Hepatocyte (in vitro differentiated cells): ENCODE data around the gene SLC12A4. TPM values are rescaled to one million over a fixed set of nuclear protein-coding genes. Genes with fewer than 3 reads are reported as not detected.

ENCODE experiments used
- DNase-seq: peaks from one replicate; pipeline ENCODE4 v3.0.0-alpha.2; 2016; ENCODE audit warnings: low spot score
- H2AFZ ChIP-seq: fragments of 200-600 bp; sonication (generic); 2 replicates; pipeline ENCODE4 v1.6.0; 2016; ENCODE audit warnings: antibody characterized with exemption, mild to moderate bottlenecking
- H3K27ac ChIP-seq: fragments of 200-600 bp; sonication (generic); 2 replicates; pipeline ENCODE4 v1.5.1; 2016; ENCODE audit warnings: mild to moderate bottlenecking
- H3K27me3 ChIP-seq: fragments of 200-600 bp; sonication (generic); 2 replicates; pipeline ENCODE4 v1.6.1; 2016
- H3K36me3 ChIP-seq: fragments of 200-600 bp; sonication (generic); replicated peaks from 2 replicates; pipeline ENCODE4 v1.5.1; 2016; ENCODE audit warnings: low read depth; ENCODE audit not compliant: insufficient read depth
- H3K4me1 ChIP-seq: fragments of 200-600 bp; sonication (generic); 2 replicates; pipeline ENCODE4 v1.5.1; 2016; ENCODE audit warnings: mild to moderate bottlenecking, moderate library complexity; ENCODE audit not compliant: insufficient read depth
- H3K4me2 ChIP-seq: fragments of 200-600 bp; sonication (generic); 2 replicates; pipeline ENCODE4 v1.6.0; 2016
- H3K4me3 ChIP-seq: fragments of 200-600 bp; sonication (generic); 2 replicates; pipeline ENCODE4 v1.5.1; 2016; ENCODE audit warnings: mild to moderate bottlenecking
- H3K79me2 ChIP-seq: fragments of 200-600 bp; sonication (generic); 2 replicates; pipeline ENCODE4 v1.6.0; 2017; ENCODE audit warnings: mild to moderate bottlenecking
- H3K9me2 ChIP-seq: fragments of 200-600 bp; sonication (generic); replicated peaks from 2 replicates; pipeline ENCODE4 v1.6.0; 2017; ENCODE audit warnings: mild to moderate bottlenecking; ENCODE audit not compliant: insufficient read depth
- H3K9me3 ChIP-seq: fragments of 200-600 bp; sonication (generic); 2 replicates; pipeline ENCODE4 v1.5.1; 2016; ENCODE audit warnings: low read depth, mild to moderate bottlenecking
- H4K20me1 ChIP-seq: fragments of 200-600 bp; sonication (generic); 2 replicates; pipeline ENCODE4 v1.6.0; 2016; ENCODE audit warnings: mild to moderate bottlenecking; ENCODE audit not compliant: insufficient read depth, poor library complexity, severe bottlenecking
- CTCF ChIP-seq: fragments of 200-600 bp; sonication (generic); IDR thresholded peaks from 2 replicates; pipeline ENCODE4 v1.5.1; 2016; ENCODE audit warnings: antibody characterized with exemption, mild to moderate bottlenecking; ENCODE audit not compliant: poor library complexity
- EZH2 ChIP-seq: fragments of 200-600 bp; sonication (generic); IDR thresholded peaks from 2 replicates; pipeline ENCODE4 v1.6.1; 2016; ENCODE audit warnings: antibody characterized with exemption, mild to moderate bottlenecking, borderline replicate concordance
- EZH2phosphoT487 ChIP-seq: fragments of 200-600 bp; sonication (generic); IDR thresholded peaks from one replicate; pipeline ENCODE4 v1.6.1; 2018; ENCODE audit warnings: antibody characterized with exemption, mild to moderate bottlenecking, low read depth, moderate library complexity; ENCODE audit not compliant: unreplicated experiment, severe bottlenecking
- WGBS: methylation state at CpG from one replicate; pipeline ENCODE4 v1.1.6; 2016; ENCODE audit warnings: low lambda C conversion rate; ENCODE audit errors: missing lambda C conversion rate; 5-methylcytosine and 5-hydroxymethylcytosine counted together
- polyA plus RNA-seq: library from polyadenylated mRNA; unstranded; fragments of >200 nt; fragmentation: Nextera tagmentation; extraction: Ambion mirVana; gene quantifications from 2 replicates; pipeline ENCODE4 v1.2.1, GENCODE V29; 2016
- total RNA-seq: library from RNA; depleted of rRNA; stranded (reverse); fragments of >200 nt; gene quantifications from 2 replicates; pipeline ENCODE4 v1.2.3, GENCODE V29; 2014

The SLC12A4 gene
- total and polyA plus RNA-seq, 2 experiments from 2014 or later: 55.2 to 63.9 TPM

GRCh38 chr16:67982011-67982696 is 13.7 kb upstream of the SLC12A4 start:
- Histone ChIP-seq H3K4me3 (no peak overlapping the region), H3K27ac (no peak overlapping the region), H3K9me2 (no peaks in the 10 kb centered on the region), H3K27me3 (no peaks in the 10 kb centered on the region), H3K4me1 (no peaks in the 10 kb centered on the region), H3K79me2 (no peaks in the 10 kb centered on the region), H4K20me1 (no peaks in the 10 kb centered on the region), H3K4me2 (no peak overlapping the region), H3K9me3 (no peaks in the 10 kb centered on the region), H2AFZ (no peak overlapping the region), H3K36me3 (no peaks in the 10 kb centered on the region)
- 97% methylated on average over 47 of the region's 49 CpGs for WGBS
- DNase-seq: no peak
- TF ChIP-seq EZH2 (no peak), CTCF (no peak), EZH2phosphoT487 (no peak)

DNA sequence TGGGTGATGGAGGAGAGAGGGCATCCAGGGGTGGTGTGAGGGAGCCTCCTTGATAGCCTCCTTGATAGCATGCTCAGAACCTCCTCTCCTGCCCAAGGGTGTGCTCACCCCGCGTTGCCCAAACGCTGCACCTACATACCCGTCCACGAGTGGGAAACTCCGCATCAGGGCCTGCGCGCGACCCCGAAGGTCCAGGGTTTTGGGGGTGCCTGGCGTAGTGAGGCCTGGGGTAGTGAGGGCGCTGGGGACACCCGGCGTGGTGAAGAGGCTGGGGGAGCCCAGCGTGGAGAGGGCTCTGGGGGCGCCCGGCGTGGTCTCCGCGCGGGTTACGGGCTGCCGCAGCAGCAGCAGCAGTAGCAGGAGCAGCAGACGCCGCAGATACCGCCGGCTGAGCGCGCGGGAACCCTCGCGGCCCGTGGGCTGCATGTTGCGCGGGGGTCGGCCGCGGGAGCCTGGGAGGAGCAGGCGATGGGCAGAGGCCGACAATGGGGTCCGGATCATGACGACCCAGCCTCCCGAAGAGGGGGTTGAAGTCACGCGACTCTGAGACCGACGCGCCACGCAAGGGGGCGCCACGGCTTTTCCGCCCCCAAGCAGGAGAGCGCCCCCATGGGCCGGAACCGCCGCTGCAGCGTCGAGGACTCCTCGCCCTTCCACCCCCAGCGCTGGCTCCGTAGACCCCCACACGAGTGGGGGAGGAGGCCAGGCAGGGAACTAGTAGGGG is 11.7 kb upstream of the SLC12A4 start, which contains the start of gene DPEP3:
TSS of gene DPEP3 (minus strand) at position 545 of the 724 bp plus-strand sequence. CDS start at position 426, 119 bp downstream.
- H3K4me3 ChIP-seq: no peak within 1 kb of the TSS
- no peak for DNase-seq
- no peak within 1 kb of the TSS for H2AFZ ChIP-seq
- H3K4me2 ChIP-seq: no peak within 1 kb of the TSS
- H3K9me3 ChIP-seq: no peaks in the 10 kb centered on the region
- no peaks in the 10 kb centered on the region for H3K9me2 ChIP-seq
- no peaks in the 10 kb centered on the region for H3K27me3 ChIP-seq
- H3K4me1 ChIP-seq: no peaks in the 10 kb centered on the region
- no peaks in the 10 kb centered on the region for H3K79me2 ChIP-seq
- no peak within 1 kb of the TSS for H3K27ac ChIP-seq
- no peaks in the 10 kb centered on the region for H4K20me1 ChIP-seq
- no peaks in the 10 kb centered on the region for H3K36me3 ChIP-seq
- TF ChIP-seq CTCF (peak; percentile 5), EZH2phosphoT487 (no peak)
- WGBS: 83% methylated on average over 48 of the region's 62 CpGs

DNA sequence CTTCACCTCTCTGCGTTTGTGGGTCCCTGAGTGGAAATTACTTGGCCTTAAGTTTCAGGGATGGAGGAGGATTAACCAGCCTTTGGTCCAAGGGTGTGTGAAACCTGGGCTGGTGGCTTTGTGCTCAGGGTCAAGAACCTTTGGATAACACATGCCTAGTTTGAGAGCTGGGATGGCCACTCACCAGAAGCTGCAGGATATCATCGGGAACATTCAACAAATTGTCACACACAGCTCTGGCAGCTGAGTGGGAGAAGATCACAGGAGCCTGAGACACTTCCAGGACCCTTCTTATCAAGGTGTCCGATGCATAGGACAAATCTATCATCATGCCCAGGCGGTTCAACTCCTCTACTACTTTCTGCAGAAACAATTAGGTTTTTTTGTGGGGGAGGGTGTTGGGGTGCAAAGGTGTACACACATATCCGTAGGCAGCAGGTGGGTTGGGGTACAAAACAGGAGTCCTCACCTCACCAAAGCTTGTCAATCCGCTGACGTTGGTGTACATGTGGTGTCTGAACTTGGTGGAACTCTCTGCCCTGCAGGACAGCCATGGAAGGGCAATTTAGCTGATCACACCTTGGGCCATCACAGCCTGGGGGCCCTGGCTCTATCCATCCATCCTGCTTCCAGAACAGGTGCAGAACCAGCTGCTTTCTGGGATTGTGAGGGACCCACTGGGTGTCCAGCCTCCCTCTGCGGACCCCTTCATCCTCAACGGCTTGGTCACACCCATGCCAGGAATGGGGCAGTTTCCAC is 9.2 kb upstream of the SLC12A4 start:
- TF ChIP-seq EZH2phosphoT487: no peak
- no peaks in the 10 kb centered on the region for H3K9me3 ChIP-seq
- no peak for DNase-seq
- no peak overlapping the region for H3K4me2 ChIP-seq
- no peaks in the 10 kb centered on the region for H3K36me3 ChIP-seq
- H2AFZ ChIP-seq: no peak overlapping the region
- no peak overlapping the region for H3K27ac ChIP-seq
- no peaks in the 10 kb centered on the region for H3K4me1 ChIP-seq
- H4K20me1 ChIP-seq: no peaks in the 10 kb centered on the region
- no peaks in the 10 kb centered on the region for H3K79me2 ChIP-seq
- 90% methylated on average over 9 of the region's 9 CpGs for WGBS
- H3K4me3 ChIP-seq: no peak overlapping the region
- no peaks in the 10 kb centered on the region for H3K9me2 ChIP-seq
- no peaks in the 10 kb centered on the region for H3K27me3 ChIP-seq
